Lower leg skin (tissue), 3 donors: Measurements from ENCODE around the gene RIMS1.

Experiments
- CTCF ChIP-seq, 3 donors: fragments of 450-650 bp; IDR thresholded peaks; one replicate each; pipeline ENCODE4 v1.5.1; 2016; ENCODE audit warnings: antibody characterized with exemption in 3 of 3, mild to moderate bottlenecking in 3 of 3, moderate library complexity in 2 of 3
- POLR2A ChIP-seq, 2 donors: fragments of 450-650 bp; IDR thresholded peaks; one replicate each; pipeline ENCODE4 v1.6.1; 2016 to 2017; ENCODE audit warnings: antibody characterized with exemption in 2 of 2, mild to moderate bottlenecking in 1 of 2, moderate library complexity in 1 of 2

GRCh38 chr6:72401865-72402264 lies 515.5 kb downstream of the RIMS1 start:
- TF ChIP-seq CTCF (IDR thresholded peaks at IDR 0.05) = no peak
- no peak for TF ChIP-seq POLR2A (IDR thresholded peaks at IDR 0.05)
